Kidney (tissue), 14 donors: ENCODE data around the gene PACS1. TPM values are rescaled to one million over a fixed set of nuclear protein-coding genes. Genes with fewer than 3 reads are reported as not detected.

ENCODE experiments used
- DNase-seq, 5 donors: peaks; one replicate each; pipeline ENCODE4 v3.0.0-alpha.2; 2013 to 2020
- FAIRE-seq: peaks from 2 replicates; lab custom pipeline; 2012; peaks lifted over from hg19 to GRCh38; lab: Jason Lieb, UNC
- H3K27ac ChIP-seq, 2 donors: one replicate each; pipeline ENCODE4 v1.7.0; 2013; ENCODE audit warnings: low read depth in 2 of 2, low read length in 2 of 2, inconsistent platforms in 1 of 2
- H3K27me3 ChIP-seq: one replicate; pipeline ENCODE4 v1.7.1; 2013; ENCODE audit warnings: low read length, inconsistent platforms; ENCODE audit not compliant: control insufficient read depth, insufficient read depth
- H3K36me3 ChIP-seq, 3 donors: one replicate each; pipeline versions ENCODE4 v1.7.0 to v1.7.1; 2013; ENCODE audit warnings: low read length in 3 of 3, control low read depth in 1 of 3, inconsistent platforms in 1 of 3; ENCODE audit not compliant: insufficient read depth in 3 of 3, control insufficient read depth in 2 of 3
- H3K4me1 ChIP-seq, 3 donors: one replicate each; pipeline versions ENCODE4 v1.7.0 to v1.7.1; 2013; ENCODE audit warnings: low read length in 3 of 3, inconsistent platforms in 1 of 3, low read depth in 1 of 3; ENCODE audit not compliant: control insufficient read depth in 2 of 3, insufficient read depth in 2 of 3
- H3K4me3 ChIP-seq, 3 donors: one replicate each; pipeline versions ENCODE4 v1.7.0 to v1.8.1; 2013; ENCODE audit warnings: low read length in 3 of 3, control low read depth in 1 of 3, inconsistent platforms in 1 of 3
- H3K9ac ChIP-seq, 3 donors: one replicate each; pipeline versions ENCODE4 v1.7.0 to v1.7.1; 2013; ENCODE audit warnings: low read length in 3 of 3, control low read depth in 1 of 3, inconsistent platforms in 1 of 3
- H3K9me3 ChIP-seq, 3 donors: one replicate each; pipeline versions ENCODE4 v1.7.0 to v1.7.1; 2013; ENCODE audit warnings: low read length in 3 of 3, control low read depth in 1 of 3, inconsistent platforms in 1 of 3; ENCODE audit not compliant: control insufficient read depth in 2 of 3, insufficient read depth in 1 of 3
- intact Hi-C: fragments of 100-400 bp; cut with DNase I; formaldehyde crosslinking; loops from one replicate; pipeline ENCODE4 v1.11.1; 2022
- polyA plus RNA-seq: library from polyadenylated mRNA; stranded (reverse); fragments of 350-450 nt; fragmentation: Illumina TruSeq; extraction: RNeasy Lipid Tissue Mini Kit (QIAGEN cat#74804); gene quantifications from one replicate; pipeline ENCODE4 v1.2.3, GENCODE V29; 2014; ENCODE audit warnings: low read depth, low replicate concordance; ENCODE audit not compliant: insufficient read depth
- total RNA-seq: library from RNA; stranded (reverse); fragmentation: NEBNext Ultra II Directional; extraction: Animal tissue kit (Norgen Biotek cat#: 25700); gene quantifications from one replicate; pipeline ENCODE4 v1.2.1, GENCODE V29; 2021
- TF ChIP-seq, protein P1 (sequence below): IDR thresholded peaks from 3 replicates; pipeline ENCODE4 v1.5.1; 2012; ENCODE audit warnings: mild to moderate bottlenecking, moderate library complexity, borderline replicate concordance; ENCODE audit not compliant: insufficient read depth; ENCODE audit errors: extremely low read depth
- donor health status: control.
- donor health status: control.
- donor health status: control.
- donor health status: control.
- donor health status: control.
- donor health status: DM: yes; HTN: yes; CAD: no.
- donor health status: Normal renal cell carcinoma (clear cell type).

The PACS1 gene
- total and polyA plus RNA-seq, 2 donors from 2014 or later: 23.7 to 91.8 TPM

DNA sequence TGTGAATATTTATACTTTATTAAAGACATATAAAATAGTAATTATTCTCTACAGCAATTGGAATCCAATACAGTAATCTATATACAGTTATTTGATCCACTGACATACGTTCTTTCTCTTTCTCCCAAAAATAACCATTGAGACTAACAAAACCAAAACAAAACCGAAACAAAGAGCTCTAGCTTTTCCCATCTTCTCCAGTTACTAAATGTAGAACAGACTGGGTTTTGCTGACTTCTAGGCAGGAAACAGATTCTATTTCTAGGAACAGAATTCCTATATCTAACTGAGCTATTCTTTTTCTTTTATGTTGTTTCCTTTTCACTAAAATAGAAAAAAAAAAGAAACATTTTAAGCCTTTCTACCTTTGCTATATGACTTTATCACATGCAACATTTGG is 80.1 kb downstream of the PACS1 start:
- Histone ChIP-seq H3K9me3 (no peaks in the 10 kb centered on the region), H3K9ac (no peak overlapping the region), H3K4me1 (no peaks in the 10 kb centered on the region), H3K36me3 (no peaks in the 10 kb centered on the region), H3K27ac (no peak overlapping the region), H3K27me3 (no peaks in the 10 kb centered on the region), H3K4me3 (no peak overlapping the region)
- TF ChIP-seq, protein P1, sequence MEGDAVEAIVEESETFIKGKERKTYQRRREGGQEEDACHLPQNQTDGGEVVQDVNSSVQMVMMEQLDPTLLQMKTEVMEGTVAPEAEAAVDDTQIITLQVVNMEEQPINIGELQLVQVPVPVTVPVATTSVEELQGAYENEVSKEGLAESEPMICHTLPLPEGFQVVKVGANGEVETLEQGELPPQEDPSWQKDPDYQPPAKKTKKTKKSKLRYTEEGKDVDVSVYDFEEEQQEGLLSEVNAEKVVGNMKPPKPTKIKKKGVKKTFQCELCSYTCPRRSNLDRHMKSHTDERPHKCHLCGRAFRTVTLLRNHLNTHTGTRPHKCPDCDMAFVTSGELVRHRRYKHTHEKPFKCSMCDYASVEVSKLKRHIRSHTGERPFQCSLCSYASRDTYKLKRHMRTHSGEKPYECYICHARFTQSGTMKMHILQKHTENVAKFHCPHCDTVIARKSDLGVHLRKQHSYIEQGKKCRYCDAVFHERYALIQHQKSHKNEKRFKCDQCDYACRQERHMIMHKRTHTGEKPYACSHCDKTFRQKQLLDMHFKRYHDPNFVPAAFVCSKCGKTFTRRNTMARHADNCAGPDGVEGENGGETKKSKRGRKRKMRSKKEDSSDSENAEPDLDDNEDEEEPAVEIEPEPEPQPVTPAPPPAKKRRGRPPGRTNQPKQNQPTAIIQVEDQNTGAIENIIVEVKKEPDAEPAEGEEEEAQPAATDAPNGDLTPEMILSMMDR: no peak
- FAIRE-seq: peak; percentile 37
- no peak for DNase-seq
- intact Hi-C loops: no loop called here

DNA sequence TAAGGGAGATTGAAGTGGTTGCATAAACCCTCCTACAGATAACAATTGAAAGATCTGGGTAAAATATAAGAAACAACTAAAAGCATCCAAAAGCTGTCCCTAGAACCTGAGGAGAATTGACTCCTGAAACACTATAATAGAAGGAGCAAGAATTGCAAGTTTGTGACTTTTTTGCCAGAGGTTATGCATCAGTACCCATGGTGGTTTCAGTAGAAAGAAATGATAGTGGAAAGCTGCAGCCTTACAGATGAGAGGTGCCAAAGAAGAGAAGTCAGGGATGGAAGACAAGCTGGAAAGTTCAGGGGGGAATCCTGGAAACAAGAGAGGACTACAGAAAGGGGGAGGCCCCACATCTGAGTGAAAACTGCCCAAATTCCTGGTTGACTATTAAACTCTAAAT is 80.7 kb downstream of the PACS1 start:
- no peaks in the 10 kb centered on the region for H3K4me1 ChIP-seq
- H3K36me3 ChIP-seq: no peaks in the 10 kb centered on the region
- TF ChIP-seq, protein P1: no peak
- no peaks in the 10 kb centered on the region for H3K27me3 ChIP-seq
- peak overlapping the region in 1 of 3 donors; percentile 6 for H3K9ac ChIP-seq
- intact Hi-C loops: no loop called here
- H3K4me3 ChIP-seq: no peak overlapping the region
- no peaks in the 10 kb centered on the region for H3K9me3 ChIP-seq
- no peak for FAIRE-seq
- H3K27ac ChIP-seq: no peak overlapping the region
- DNase-seq: peak in 2 of 5 donors; percentile 18 to 31

DNA sequence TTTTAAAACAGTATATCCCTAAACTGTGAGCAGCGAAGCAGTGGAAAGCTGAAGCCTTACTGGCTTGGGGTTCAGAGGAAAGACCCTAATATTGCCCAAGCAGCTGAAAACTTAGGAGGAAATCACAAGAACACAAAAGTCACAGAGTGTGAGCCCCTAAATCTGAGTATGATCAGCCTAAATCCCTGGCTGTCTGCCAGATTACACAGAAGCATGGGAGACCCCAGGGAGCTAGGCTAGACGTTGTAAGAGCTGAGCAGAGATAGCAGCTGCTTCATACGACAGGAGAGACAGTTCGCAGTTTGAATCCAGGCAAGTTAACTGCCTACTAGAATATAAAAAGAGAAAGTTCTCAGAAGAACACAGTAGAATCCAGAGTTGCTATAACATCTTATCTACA is 81.2 kb downstream of the PACS1 start:
- no peak overlapping the region for H3K27ac ChIP-seq
- TF ChIP-seq, protein P1: no peak
- H3K36me3 ChIP-seq: no peaks in the 10 kb centered on the region
- no peaks in the 10 kb centered on the region for H3K4me1 ChIP-seq
- FAIRE-seq (no peak), DNase-seq (no peak)
- no peak overlapping the region for H3K4me3 ChIP-seq
- no peak overlapping the region for H3K9ac ChIP-seq
- intact Hi-C loops: no loop called here
- H3K9me3 ChIP-seq: no peaks in the 10 kb centered on the region
- no peaks in the 10 kb centered on the region for H3K27me3 ChIP-seq

DNA sequence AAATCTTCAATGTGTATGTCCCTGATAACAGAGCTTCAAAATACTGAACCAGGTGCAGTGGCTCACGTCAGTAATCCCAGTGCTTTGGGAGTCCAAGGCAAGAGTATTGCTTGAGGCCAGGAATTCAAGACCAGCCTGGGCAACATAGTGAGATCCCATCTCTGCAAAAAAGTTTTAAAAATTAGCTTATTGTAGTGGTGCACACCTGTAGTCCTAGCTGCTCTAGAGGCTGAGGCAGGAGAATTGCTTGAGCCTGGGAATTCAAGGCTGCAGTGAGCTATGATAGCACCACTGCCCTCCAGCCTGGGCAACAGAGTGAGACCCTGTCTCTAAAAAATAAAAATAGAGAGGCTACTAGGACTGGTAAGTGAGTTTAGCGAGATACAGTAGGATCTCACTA is 84.0 kb downstream of the PACS1 start:
- no peaks in the 10 kb centered on the region for H3K27me3 ChIP-seq
- intact Hi-C loops: no loop called here
- no peak overlapping the region for H3K27ac ChIP-seq
- H3K4me3 ChIP-seq: no peak overlapping the region
- H3K4me1 ChIP-seq: no peaks in the 10 kb centered on the region
- no peaks in the 10 kb centered on the region for H3K36me3 ChIP-seq
- FAIRE-seq (no peak), DNase-seq (no peak)
- TF ChIP-seq, protein P1: no peak
- no peak overlapping the region for H3K9ac ChIP-seq
- H3K9me3 ChIP-seq: no peaks in the 10 kb centered on the region
